SK-N-SH (cell line): ENCODE measurements around the gene CC2D2A. TPM values are rescaled to one million over a fixed set of nuclear protein-coding genes. Genes with fewer than 3 reads are reported as not detected.
"Not testable (repeated sequence)": the region's sequence is repeated elsewhere in the genome, so short reads cannot be mapped to it uniquely, and the experiment has no call there.

Source experiments
- CTCF ChIA-PET: fragments of 300-600, 350-600 bp; formaldehyde crosslinking; extraction: SDS; loops from one replicate; lab custom pipeline; 2021; lab: Yijun Ruan, JAX
- POLR2A ChIA-PET: fragments of 350-600 bp; sonication (Branson Sonifier 250); formaldehyde crosslinking; extraction: SDS; loops from one replicate; lab custom pipeline; 2020; ENCODE audit warnings: antibody characterized with exemption, inconsistent platforms; lab: Yijun Ruan, JAX
- DNase-seq: peaks from one replicate; pipeline ENCODE4 v3.0.0; 2012
- H2AFZ ChIP-seq: fragments of 200-600 bp; sonication (generic); 2 replicates; pipeline ENCODE4 v1.8.1; 2016; ENCODE audit warnings: antibody characterized with exemption, mild to moderate bottlenecking, low read depth
- H3F3A ChIP-seq: fragments of 200-600 bp; sonication (generic); replicated peaks from 2 replicates; pipeline ENCODE3; 2016; ENCODE audit warnings: antibody characterized with exemption, mild to moderate bottlenecking; ENCODE audit not compliant: insufficient read depth
- H3K27ac ChIP-seq, 2 experiments: fragments of 200-500 bp in 1 of 2; fragments of 200-600 bp in 1 of 2; sonication (Bioruptor generic) in 1 of 2; sonication (generic), shearing (Covaris generic) in 1 of 2; 2 replicates each; pipeline versions ENCODE4 v1.5.1 to v1.6.1; 2014 to 2016; ENCODE audit warnings: low read depth in 2 of 2, inconsistent platforms in 1 of 2, low read length in 1 of 2, mild to moderate bottlenecking in 1 of 2, mixed read lengths in 1 of 2
- H3K27me3 ChIP-seq: fragments of 200-600 bp; sonication (generic), shearing (Covaris generic); 2 replicates; pipeline ENCODE4 v1.6.1; 2016; ENCODE audit warnings: mixed run types; ENCODE audit not compliant: insufficient read depth
- H3K36me3 ChIP-seq, 2 experiments: fragments of 200-500 bp in 1 of 2; fragments of 200-600 bp in 1 of 2; sonication (Bioruptor generic) in 1 of 2; sonication (generic) in 1 of 2; replicated peaks in 1 of 2; 2 replicates each; pipeline versions ENCODE3 to v1.5.1; 2014 to 2016; ENCODE audit warnings: low read length in 1 of 2, mild to moderate bottlenecking in 1 of 2; ENCODE audit not compliant: insufficient read depth in 2 of 2, control insufficient read depth in 1 of 2
- H3K4me1 ChIP-seq, 2 experiments: fragments of 200-500 bp in 1 of 2; fragments of 200-600 bp in 1 of 2; sonication (Bioruptor generic) in 1 of 2; sonication (generic), shearing (Covaris generic) in 1 of 2; 2 replicates each; pipeline versions ENCODE4 v1.5.1 to v1.6.1; 2014 to 2016; ENCODE audit warnings: low read depth in 1 of 2, low read length in 1 of 2, mixed run types in 1 of 2; ENCODE audit not compliant: insufficient read depth in 2 of 2, control insufficient read depth in 1 of 2
- H3K4me2 ChIP-seq: fragments of 200-600 bp; sonication (generic), shearing (Covaris generic); 2 replicates; pipeline ENCODE4 v1.6.1; 2017; ENCODE audit warnings: mixed run types
- H3K4me3 ChIP-seq, 2 experiments: fragments of 200-500 bp in 1 of 2; fragments of 200-600 bp in 1 of 2; sonication (Bioruptor generic) in 1 of 2; sonication (generic), shearing (Covaris generic) in 1 of 2; 2 replicates each; pipeline versions ENCODE4 v1.5.1 to v1.8.1; 2014 to 2016; ENCODE audit warnings: low read depth in 2 of 2, inconsistent platforms in 1 of 2, low read length in 1 of 2, mild to moderate bottlenecking in 1 of 2, mixed read lengths in 1 of 2, moderate library complexity in 1 of 2
- H3K79me2 ChIP-seq: fragments of 200-600 bp; sonication (generic); 2 replicates; pipeline ENCODE4 v1.8.1; 2017; ENCODE audit warnings: mild to moderate bottlenecking; ENCODE audit not compliant: insufficient read depth
- H3K9ac ChIP-seq: fragments of 200-600 bp; sonication (generic); 2 replicates; pipeline ENCODE4 v1.6.1; 2017; ENCODE audit warnings: mixed run types
- H3K9me2 ChIP-seq: fragments of 200-600 bp; sonication (generic); 2 replicates; pipeline ENCODE4 v1.6.1; 2017; ENCODE audit warnings: mixed run types
- H3K9me3 ChIP-seq: fragments of 200-600 bp; sonication (generic); 2 replicates; pipeline ENCODE4 v1.6.1; 2017; ENCODE audit warnings: mixed run types, mild to moderate bottlenecking, moderate library complexity
- H4K20me1 ChIP-seq: fragments of 200-600 bp; sonication (generic); 2 replicates; pipeline ENCODE4 v1.6.1; 2017; ENCODE audit warnings: mild to moderate bottlenecking, mixed run types; ENCODE audit not compliant: insufficient read depth
- ELF1 ChIP-seq: IDR thresholded peaks from 2 replicates; pipeline ENCODE4 v1.4.0; 2012
- GABPA ChIP-seq: IDR thresholded peaks from 2 replicates; pipeline ENCODE4 v1.4.0; 2012; ENCODE audit warnings: low read depth, mild to moderate bottlenecking
- MAX ChIP-seq: IDR thresholded peaks from 2 replicates; pipeline ENCODE4 v1.4.0; 2012; ENCODE audit warnings: low read depth
- MEF2A ChIP-seq: IDR thresholded peaks from 2 replicates; pipeline ENCODE4 v1.4.0; 2012; ENCODE audit warnings: low read depth, borderline replicate concordance
- NFIC ChIP-seq: IDR thresholded peaks from 2 replicates; pipeline ENCODE4 v1.4.0; 2012; ENCODE audit warnings: borderline replicate concordance
- RCOR1 ChIP-seq: fragments of 150-350 bp; IDR thresholded peaks from 2 replicates; pipeline ENCODE4 v1.6.1; 2017; ENCODE audit warnings: antibody characterized with exemption, low read length
- REST ChIP-seq: IDR thresholded peaks from 2 replicates; pipeline ENCODE4 v1.6.1; 2012; ENCODE audit warnings: mild to moderate bottlenecking, low read depth, low read length, moderate library complexity
- RXRA ChIP-seq: IDR thresholded peaks from 2 replicates; pipeline ENCODE4 v1.4.0; 2012; ENCODE audit warnings: low read depth, mild to moderate bottlenecking, borderline replicate concordance
- SIN3A ChIP-seq: IDR thresholded peaks from 2 replicates; pipeline ENCODE4 v1.6.1; 2012; ENCODE audit warnings: low read depth, mild to moderate bottlenecking, low read length, moderate library complexity, borderline replicate concordance
- SMC3 ChIP-seq: IDR thresholded peaks from 2 replicates; pipeline ENCODE4 v1.6.1; 2012; ENCODE audit warnings: low read depth, low read length, improper control_type of control experiment
- WGBS: methylation state at CpG from one replicate; pipeline ENCODE4 v1.1.6; 2017; ENCODE audit warnings: low lambda C conversion rate; 5-methylcytosine and 5-hydroxymethylcytosine counted together
- polyA plus RNA-seq, 3 experiments: library from polyadenylated mRNA; depleted of rRNA; stranded (reverse); fragments of >200 nt; gene quantifications; 2 replicates each; pipeline ENCODE4 v1.2.3, GENCODE V29; 2012
- TF ChIP-seq, protein P1 (sequence below): IDR thresholded peaks from 2 replicates; pipeline ENCODE4 v1.4.0; 2012; ENCODE audit warnings: low read depth, borderline replicate concordance
- TF ChIP-seq, protein P2 (sequence below): IDR thresholded peaks from 2 replicates; pipeline ENCODE4 v1.4.0; 2012; ENCODE audit warnings: low read depth, borderline replicate concordance

Gene CC2D2A
- polyA plus RNA-seq, 1 of the 3 experiments (the other 2 are of a cell fraction): 17.8 TPM

DNA sequence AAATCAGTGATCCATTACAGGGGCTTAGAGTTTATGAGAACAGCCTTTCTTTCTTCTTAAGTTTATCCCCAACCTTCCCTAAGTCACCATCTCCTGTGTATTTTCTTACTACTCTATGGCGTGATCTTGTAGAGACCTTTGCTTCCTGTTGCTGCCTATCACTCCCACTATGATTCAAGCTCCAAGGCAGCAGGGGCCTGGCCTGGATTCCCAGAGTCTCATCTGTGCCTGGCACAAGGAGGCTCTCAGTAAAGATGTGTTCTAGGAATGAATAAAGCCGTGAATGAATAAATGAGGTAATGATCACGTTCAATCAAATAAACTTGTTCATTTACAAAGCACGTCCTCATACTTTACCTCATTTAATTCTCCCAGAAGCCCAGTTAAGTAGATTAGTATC lies 45.4 kb downstream of the CC2D2A start:
- H3K27me3 ChIP-seq: no peaks in the 10 kb centered on the region
- CTCF ChIA-PET: no interaction called here

GRCh38 chr4:15516494-15516893 lies 46.8 kb downstream of the CC2D2A start:
- TF ChIP-seq RCOR1 (no peak), MEF2A (no peak), RXRA (no peak), MAX (no peak), SIN3A (no peak), GABPA (no peak), NFIC (no peak), SMC3 (no peak), ELF1 (no peak)
- TF ChIP-seq, protein P1, sequence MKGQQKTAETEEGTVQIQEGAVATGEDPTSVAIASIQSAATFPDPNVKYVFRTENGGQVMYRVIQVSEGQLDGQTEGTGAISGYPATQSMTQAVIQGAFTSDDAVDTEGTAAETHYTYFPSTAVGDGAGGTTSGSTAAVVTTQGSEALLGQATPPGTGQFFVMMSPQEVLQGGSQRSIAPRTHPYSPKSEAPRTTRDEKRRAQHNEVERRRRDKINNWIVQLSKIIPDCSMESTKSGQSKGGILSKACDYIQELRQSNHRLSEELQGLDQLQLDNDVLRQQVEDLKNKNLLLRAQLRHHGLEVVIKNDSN: no peak
- TF ChIP-seq, protein P2, sequence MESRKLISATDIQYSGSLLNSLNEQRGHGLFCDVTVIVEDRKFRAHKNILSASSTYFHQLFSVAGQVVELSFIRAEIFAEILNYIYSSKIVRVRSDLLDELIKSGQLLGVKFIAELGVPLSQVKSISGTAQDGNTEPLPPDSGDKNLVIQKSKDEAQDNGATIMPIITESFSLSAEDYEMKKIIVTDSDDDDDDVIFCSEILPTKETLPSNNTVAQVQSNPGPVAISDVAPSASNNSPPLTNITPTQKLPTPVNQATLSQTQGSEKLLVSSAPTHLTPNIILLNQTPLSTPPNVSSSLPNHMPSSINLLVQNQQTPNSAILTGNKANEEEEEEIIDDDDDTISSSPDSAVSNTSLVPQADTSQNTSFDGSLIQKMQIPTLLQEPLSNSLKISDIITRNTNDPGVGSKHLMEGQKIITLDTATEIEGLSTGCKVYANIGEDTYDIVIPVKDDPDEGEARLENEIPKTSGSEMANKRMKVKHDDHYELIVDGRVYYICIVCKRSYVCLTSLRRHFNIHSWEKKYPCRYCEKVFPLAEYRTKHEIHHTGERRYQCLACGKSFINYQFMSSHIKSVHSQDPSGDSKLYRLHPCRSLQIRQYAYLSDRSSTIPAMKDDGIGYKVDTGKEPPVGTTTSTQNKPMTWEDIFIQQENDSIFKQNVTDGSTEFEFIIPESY: no peak
- Histone ChIP-seq H3K9me2 (no peaks in the 10 kb centered on the region), H3K9ac (no peak overlapping the region), H3K79me2 (no peaks in the 10 kb centered on the region), H4K20me1 (no peaks in the 10 kb centered on the region), H3K27ac (no peak overlapping the region), H3K4me3 (no peak overlapping the region), H3K4me2 (no peak overlapping the region), H3K9me3 (no peaks in the 10 kb centered on the region), H3F3A (no peaks in the 10 kb centered on the region), H3K4me1 (no peaks in the 10 kb centered on the region), H3K27me3 (no peaks in the 10 kb centered on the region), H3K36me3 (peaks cover 43 to 49% of the 10 kb centered on the region in 2 experiments), H2AFZ (no peak overlapping the region)
- DNase-seq: no peak
- POLR2A ChIA-PET: no interaction called here
- CTCF ChIA-PET: interaction anchor here (0.8 kb wide), 1 partner anchor 37 kb away, joined by 3 read pairs; no protein-coding TSS in a partner anchor
- 95% methylated on average over 3 of the region's 3 CpGs for WGBS

More for the DNA sequence above, 45.4 kb downstream of the CC2D2A start:
- H3F3A ChIP-seq: no peaks in the 10 kb centered on the region
- TF ChIP-seq REST (no peak), MAX (no peak), RXRA (no peak)
- 88% methylated on average over 4 of the region's 4 CpGs for WGBS
- no peak overlapping the region for H2AFZ ChIP-seq
- POLR2A ChIA-PET: no interaction called here
- H4K20me1 ChIP-seq: no peaks in the 10 kb centered on the region
- H3K9ac ChIP-seq: no peak overlapping the region
- no peak overlapping the region for H3K4me2 ChIP-seq
- no peak overlapping the region for H3K4me3 ChIP-seq
- no peak for DNase-seq
- no peaks in the 10 kb centered on the region for H3K4me1 ChIP-seq
- no peak overlapping the region for H3K27ac ChIP-seq
- no peaks in the 10 kb centered on the region for H3K9me3 ChIP-seq
- H3K36me3 ChIP-seq: peaks cover 48 to 55% of the 10 kb centered on the region in 2 experiments
- H3K9me2 ChIP-seq: no peaks in the 10 kb centered on the region
- H3K79me2 ChIP-seq: no peaks in the 10 kb centered on the region

DNA sequence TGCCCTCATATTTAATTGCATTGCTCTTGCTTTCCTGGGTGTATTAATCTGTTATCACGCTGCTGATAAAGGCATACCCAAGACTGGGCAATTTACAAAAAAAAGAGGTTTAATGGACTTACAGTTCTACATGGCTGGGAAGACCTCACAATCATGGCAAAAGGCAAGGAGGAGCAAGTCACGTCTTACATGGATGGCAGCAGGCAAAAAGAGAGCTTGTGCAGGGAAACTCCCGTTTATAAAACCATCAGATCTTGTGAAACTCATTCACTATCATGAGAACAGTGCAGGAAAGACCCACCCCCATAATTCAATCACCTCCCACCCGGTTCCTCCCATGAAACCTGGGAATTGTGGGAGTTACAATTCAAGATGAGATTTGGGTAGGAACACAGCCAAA lies 48.0 kb downstream of the CC2D2A start:
- H2AFZ ChIP-seq, H3K27me3 ChIP-seq, DNase-seq, H3K79me2 ChIP-seq, H3K4me3 ChIP-seq, H4K20me1 ChIP-seq, H3K4me2 ChIP-seq, H3K4me1 ChIP-seq, POLR2A ChIA-PET, CTCF ChIA-PET, H3K9me2 ChIP-seq, H3K27ac ChIP-seq, H3K9ac ChIP-seq, H3K9me3 ChIP-seq, H3F3A ChIP-seq: not testable (repeated sequence)
- 94% methylated on average over 4 of the region's 4 CpGs for WGBS
- H3K36me3 ChIP-seq: peaks cover 37 to 39% of the 10 kb centered on the region in 2 experiments
